ENCODE results near the gene MRPL27. TPM values are rescaled to one million over a fixed set of nuclear protein-coding genes. Genes with fewer than 3 reads are reported as not detected.

The MRPL27 gene
- total RNA-seq, 1 donor from 2014 or later = 85.0 TPM

DNA sequence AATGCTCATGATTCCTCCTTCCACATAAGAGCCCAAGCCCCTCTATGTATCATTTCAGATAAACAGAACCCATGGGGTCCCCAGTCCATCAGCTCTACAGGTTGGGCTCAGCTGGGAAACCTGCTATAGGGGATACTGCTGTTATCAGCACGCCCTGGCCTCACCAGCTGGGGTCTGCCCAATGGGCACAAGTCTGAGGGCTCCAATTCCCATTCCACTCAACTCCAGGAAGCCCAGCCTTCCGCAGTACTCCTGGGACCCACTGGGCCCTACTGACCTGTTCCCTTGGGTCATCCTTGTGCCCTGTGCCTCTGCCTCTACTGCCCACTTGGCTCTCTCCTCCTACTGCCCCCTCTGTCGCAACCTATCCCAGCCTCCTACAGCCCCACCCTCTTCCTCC, 43.3 kb downstream of the MRPL27 start:
- DNase-seq (ENCODE audit: missing footprints) (no peak), ATAC-seq (no peak)
- intact Hi-C loops (cut with DNase I) = no loop called here

DNA sequence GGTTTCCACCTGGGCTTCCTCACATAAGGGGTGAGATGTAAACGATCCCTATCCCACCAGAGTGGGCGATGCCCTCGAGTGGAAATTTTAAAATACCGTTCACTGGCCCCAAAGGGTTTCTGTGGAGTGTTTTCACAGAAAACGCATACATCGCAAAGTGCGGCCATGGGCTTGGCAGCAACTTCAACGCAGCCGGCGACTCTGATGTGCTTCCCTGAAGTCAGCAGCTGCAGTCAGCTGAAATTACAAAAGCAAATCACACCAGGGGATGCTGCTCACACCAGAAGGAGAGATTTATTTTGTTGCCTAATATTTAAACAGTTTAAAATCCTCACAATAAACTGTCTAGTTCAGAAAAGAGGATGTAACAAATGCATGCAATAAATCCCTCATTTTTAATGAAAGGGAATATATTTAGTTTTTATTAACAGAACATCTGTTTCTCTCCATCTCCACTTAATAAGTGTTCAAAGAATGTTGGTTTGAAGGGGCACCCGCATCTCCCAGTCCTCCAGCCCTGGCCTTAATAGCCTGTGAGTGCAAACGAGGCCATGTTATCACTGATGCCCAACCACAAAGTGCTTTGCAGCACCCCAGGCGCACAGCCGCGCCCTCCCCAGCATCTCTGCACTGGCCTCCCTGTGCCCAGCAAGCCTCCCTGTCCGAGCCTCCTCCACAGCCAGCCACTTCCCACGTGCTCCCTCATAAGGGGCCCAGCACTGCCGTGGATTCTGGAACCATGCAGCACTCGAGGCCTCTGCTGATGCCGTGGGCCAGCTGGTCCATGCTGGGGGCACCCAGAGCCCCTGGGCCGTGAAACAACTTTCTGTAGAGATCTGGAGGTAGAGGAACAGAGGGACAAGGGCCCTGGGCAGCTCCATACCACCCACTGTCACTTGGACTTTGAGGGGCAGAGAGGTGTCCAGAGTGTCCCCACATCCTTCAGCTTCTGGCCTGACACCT, 44.3 kb downstream of the MRPL27 start:
- intact Hi-C loops (cut with DNase I) = no loop called here
- DNase-seq (ENCODE audit: missing footprints) (no peak), ATAC-seq (no peak)

DNA sequence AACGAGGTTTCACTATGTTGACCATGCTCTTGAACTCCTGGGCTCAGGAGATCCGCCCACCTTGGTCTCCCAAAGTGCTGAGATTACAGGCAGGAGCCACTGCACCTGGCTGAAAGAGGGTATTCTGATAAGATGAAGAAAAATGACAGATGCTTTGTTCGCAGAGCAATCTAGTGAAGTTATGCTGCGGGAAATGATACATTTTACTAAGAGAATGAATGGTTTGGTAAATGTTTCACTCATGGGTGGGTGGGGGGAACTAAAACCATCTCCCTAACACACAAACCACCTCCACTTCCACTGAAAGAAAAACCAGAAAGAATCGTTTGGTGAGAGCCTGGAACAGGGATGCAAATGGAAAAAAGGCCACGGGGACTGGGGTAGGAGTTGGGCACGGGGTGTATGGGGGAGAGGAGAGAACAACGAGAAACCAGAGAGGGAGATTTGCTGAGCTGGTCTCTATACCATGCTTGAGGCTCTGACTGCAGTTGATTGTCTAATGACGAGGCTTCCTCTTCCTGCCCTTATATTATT, 46.1 kb downstream of the MRPL27 start:
- intact Hi-C loops (cut with DNase I) = no loop called here
- no peak for DNase-seq (ENCODE audit: missing footprints)
- ATAC-seq = no peak

DNA sequence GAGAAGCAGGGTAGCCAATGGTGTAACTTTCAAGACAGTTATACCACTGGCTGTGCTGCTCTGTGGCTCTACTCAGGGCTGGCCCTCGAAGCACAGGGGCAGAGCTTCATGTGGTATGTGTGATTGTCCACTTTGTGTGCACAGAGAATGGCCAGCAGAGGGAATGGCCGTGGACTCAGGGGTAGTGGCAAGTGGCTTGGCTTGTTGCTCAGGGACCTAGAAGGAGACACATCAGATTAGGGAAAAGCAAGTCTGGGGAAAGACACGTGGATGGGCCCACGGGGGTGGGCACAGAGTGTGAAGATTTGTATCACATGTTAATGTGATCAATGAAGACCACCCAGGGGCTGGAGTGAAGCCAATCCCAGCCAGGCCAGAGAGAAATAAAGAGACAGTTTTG, 47.1 kb downstream of the MRPL27 start:
- intact Hi-C loops (cut with DNase I) = no loop called here
- DNase-seq (ENCODE audit: missing footprints) (no peak), ATAC-seq (no peak)

DNA sequence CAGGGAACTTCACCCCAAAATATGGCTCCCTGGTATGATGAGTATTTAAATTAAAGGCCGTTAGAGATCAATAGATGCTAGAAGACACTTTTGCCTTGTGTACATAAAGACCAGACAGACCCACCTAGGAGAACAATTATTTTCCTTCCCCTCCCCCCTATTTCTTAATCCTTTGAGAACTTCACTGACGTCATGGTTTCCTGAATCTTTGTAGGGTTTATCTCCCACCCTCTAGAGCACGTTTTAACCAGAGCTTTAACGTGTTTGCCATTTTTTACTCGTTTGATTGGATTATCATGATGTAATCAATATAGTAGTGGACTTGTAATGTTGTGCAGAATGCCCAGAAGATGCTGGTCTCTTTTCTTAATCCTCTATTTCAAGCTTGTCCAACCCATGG, 49.9 kb downstream of the MRPL27 start:
- intact Hi-C loops (cut with DNase I) = no loop called here
- DNase-seq (ENCODE audit: missing footprints) (no peak), ATAC-seq (no peak)

DNA sequence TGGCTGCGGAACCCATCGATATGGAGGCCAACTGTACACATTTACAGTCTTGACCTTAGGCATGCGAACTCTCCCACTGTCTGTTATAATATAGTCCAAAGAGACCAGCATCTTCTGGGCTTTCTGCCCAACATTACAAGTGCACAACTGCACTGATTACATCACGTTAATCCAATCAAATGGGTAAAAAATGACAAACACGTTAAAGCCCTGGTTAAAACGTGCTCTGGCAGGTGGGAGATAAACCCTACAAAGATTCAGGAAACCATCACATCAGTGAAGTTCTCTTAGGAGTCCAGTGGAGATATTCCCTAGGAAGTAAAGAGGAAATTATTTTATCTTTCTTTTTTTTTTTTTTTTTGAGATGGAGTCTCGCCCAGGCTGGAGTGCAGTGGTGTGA, 50.7 kb downstream of the MRPL27 start:
- intact Hi-C loops (cut with DNase I) = no loop called here
- no peak for ATAC-seq
- no peak for DNase-seq (ENCODE audit: missing footprints)

DNA sequence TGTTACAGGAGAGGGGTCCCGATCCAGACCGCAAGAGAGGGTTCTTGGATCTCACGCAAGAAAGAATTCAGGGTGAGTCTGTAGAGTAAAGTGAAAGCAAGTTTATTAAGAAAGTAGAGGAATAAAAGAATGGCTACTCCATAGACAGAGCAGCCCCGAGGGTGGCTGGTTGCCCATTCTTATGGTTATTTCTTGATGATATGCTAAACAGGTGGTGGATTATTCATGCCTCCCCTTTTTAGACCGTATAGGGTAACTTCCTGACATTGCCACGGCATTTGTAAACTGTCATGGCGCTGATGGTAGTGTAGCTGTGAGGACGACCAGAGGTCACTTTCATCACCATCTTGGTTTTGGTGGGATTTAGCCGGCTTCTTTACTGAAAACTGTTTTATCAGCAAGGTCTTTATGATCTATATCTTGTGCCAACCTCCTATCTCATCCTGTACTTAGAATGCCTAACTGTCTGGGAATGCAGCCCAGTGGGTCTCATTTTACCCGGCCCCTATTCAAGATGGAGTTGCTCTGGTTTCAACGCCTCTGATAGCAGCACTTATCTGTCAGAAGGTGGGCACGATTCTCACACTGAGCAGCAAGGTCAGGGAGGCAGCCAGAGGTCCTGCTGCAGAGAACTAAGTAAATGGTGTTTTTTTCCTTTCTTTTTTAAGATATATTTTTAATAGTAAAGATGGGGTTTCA, 53.5 kb downstream of the MRPL27 start:
- intact Hi-C loops (cut with DNase I) = no loop called here
- ATAC-seq = no peak

DNA sequence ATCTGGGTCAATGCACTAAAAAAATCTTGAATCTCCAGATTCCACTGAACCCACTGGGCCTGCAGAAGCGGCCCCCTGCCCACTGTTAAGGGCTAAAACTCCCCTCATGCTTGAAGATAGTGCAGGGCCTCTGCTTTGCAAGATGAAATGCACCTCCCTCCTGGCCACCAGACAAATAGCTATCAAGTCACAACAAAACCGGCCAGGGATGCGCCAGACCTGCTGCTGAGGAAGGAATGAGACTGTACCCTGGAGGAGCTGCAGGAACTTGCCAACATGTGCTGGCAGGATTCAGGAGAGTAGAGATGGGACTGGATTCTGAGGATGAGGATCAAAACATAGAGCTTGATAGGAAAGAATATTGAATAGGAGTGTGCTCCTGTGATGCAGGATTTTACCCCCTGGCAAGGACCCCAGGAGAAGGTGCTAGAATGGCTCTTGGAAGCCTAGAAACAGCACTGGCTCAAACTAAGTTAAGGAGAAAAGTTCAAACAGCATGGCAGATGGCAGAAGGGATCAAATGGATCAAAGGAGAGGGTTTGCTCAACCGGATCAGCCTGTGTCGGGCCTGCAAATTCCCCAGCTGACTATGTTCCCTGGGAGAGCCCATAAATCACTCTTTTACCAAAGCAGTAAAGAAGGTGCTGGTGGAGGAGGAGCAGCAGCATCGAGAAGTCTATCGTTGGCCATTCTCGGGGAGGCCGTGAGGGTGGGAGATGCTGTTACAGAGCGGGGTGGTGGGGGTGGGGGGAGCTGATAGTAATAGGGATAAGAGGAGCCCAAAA, 54.3 kb downstream of the MRPL27 start:
- intact Hi-C loops (cut with DNase I) = no loop called here
- no peak for ATAC-seq
- DNase-seq (ENCODE audit: missing footprints) = no peak

More for the DNA sequence above, 53.5 kb downstream of the MRPL27 start:
- DNase-seq (ENCODE audit: missing footprints) = no peak

Other genes with a start within 250 kb of the MRPL27 start
- 1.7 TPM for gene SAMD14, start 243.0 kb downstream of the MRPL27 start, total RNA-seq
- 38.4 TPM for gene PPP1R9B, start 222.5 kb downstream of the MRPL27 start, total RNA-seq
- gene SGCA, start 207.2 kb downstream of the MRPL27 start, total RNA-seq = 151 TPM
- 28.2 TPM for gene COL1A1, start 171.6 kb downstream of the MRPL27 start, total RNA-seq
- not detected for gene TMEM92, start 98.7 kb downstream of the MRPL27 start, total RNA-seq
- gene XYLT2, start 27.1 kb downstream of the MRPL27 start, total RNA-seq = 16.4 TPM
- 0.60 TPM for gene EME1, start within 50 bp of the MRPL27 start, total RNA-seq
- 24.5 TPM for gene LRRC59, start 24.3 kb upstream of the MRPL27 start, total RNA-seq
- 22.7 TPM for gene ACSF2, start 53.0 kb upstream of the MRPL27 start, total RNA-seq
- 0.16 TPM for gene CHAD, start 95.7 kb upstream of the MRPL27 start, total RNA-seq
- gene RSAD1, start 105.7 kb upstream of the MRPL27 start, total RNA-seq = 52.7 TPM
- gene MYCBPAP, start 135.3 kb upstream of the MRPL27 start, total RNA-seq = 0.81 TPM
- gene EPN3, start 159.6 kb upstream of the MRPL27 start, total RNA-seq = 21.5 TPM
- 60.4 TPM for gene SPATA20, start 174.0 kb upstream of the MRPL27 start, total RNA-seq
- gene CACNA1G, start 187.5 kb upstream of the MRPL27 start, total RNA-seq = 0.38 TPM

Measured in Right ventricle myocardium inferior (tissue), 1 donor.